GM12801 (cell line): ENCODE results near the gene CHMP6.

Experiments used
- TF ChIP-seq, protein P1 (sequence below): IDR thresholded peaks from one replicate; pipeline ENCODE4 v1.5.1; 2011; ENCODE audit warnings: control low read depth; ENCODE audit not compliant: insufficient read length; ENCODE audit errors: extremely low read depth

CHMP6 gene

DNA sequence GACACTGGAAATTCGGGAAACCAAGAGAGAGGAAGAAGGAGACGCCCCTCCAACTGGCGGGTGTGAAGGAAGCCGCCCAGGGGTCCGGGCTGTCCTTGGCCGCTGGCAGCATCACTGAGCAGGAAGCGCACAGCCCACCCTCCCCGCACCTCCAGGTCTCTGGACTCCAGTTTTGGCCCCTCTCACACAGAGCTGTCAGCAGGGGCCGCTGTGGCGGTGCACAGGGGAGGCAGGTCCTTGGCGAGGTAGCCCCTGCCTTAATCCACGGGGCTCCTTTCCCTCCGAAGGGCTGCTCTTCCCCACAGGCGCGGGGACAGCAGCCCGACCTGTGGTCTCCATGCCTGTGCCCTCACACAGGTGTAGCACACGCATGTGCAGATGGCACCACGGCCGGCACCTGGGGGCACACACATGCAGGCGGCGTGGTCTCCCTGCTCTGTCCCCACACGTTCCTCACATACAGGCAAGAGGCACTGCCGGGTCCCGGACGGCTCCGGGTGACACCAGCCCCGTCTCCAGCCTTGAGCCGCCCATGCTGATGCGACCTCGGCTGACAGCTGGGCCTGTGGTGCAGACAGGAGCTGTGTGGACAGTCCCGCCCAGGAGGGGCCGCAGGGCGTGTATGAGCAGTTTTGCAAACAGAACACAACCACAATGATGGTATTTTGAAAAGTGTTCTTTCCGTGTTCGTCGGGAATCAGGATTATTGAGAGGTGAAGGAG is 26.6 kb upstream of the CHMP6 start:
- TF ChIP-seq, protein P1, sequence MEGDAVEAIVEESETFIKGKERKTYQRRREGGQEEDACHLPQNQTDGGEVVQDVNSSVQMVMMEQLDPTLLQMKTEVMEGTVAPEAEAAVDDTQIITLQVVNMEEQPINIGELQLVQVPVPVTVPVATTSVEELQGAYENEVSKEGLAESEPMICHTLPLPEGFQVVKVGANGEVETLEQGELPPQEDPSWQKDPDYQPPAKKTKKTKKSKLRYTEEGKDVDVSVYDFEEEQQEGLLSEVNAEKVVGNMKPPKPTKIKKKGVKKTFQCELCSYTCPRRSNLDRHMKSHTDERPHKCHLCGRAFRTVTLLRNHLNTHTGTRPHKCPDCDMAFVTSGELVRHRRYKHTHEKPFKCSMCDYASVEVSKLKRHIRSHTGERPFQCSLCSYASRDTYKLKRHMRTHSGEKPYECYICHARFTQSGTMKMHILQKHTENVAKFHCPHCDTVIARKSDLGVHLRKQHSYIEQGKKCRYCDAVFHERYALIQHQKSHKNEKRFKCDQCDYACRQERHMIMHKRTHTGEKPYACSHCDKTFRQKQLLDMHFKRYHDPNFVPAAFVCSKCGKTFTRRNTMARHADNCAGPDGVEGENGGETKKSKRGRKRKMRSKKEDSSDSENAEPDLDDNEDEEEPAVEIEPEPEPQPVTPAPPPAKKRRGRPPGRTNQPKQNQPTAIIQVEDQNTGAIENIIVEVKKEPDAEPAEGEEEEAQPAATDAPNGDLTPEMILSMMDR: no peak

DNA sequence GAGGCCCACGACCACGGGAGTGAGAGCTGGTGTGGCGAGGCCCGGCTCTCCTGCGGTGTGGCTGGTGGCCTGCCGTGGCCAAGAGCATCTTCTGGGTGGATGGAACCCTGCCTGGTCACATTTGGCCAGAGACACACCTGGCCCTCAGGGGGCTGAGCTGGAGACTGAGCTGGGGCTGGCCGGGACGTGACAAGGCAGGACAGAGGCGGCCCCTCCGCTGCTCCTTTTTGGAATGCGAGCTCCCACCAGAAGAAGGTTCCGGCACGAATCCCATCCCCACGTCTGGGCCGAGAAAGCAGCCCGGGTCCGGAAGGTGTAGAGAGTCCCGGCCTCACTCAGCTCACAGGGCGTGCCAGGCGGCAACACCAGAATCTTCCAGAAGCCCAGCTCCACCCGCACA is 26.0 kb upstream of the CHMP6 start:
- TF ChIP-seq, protein P1: no peak

DNA sequence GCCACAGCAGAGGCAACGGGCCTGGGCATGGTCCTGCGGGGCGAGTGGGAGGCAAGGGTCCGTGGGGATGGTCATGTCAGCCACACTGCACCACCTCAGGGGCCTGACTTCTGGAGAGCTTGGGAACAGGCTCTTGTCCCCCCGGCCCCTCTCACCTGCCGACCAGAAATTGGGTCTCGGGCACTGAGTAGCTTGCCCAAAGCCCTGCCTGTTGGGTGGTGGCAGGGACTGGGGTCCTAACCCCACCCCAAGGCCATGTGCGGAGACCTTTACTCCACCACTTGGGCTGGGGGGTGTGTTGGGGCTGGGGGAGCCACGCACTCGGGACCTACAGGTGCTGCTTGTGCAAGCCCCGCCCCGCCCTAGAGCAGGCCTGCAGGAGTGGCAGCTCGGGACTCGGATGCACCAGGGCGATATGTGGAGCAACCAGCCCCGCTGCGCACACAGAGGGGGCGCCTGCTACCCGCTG is 24.2 kb upstream of the CHMP6 start:
- TF ChIP-seq, protein P1: no peak

DNA sequence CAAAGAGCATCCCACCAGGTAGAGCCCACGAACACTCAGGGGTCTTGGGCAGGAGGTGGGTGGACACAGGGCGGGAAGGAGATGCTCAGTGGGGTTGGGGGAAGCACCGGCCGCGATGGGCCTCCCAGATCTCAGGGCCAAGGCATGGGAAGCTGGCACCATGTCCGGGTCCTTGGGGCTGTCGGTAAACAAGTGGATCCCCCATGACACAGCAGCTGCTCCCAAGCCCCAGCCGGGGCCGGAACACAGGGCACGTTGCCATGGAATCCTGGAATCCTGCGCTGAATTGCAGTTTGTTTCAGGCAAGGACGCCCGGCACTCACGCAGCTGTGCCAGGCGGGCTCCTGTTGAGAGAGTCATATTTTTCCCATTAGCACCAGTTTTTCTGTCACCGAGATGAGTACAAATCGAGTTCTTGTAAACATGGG is 23.0 kb upstream of the CHMP6 start:
- TF ChIP-seq, protein P1: no peak

DNA sequence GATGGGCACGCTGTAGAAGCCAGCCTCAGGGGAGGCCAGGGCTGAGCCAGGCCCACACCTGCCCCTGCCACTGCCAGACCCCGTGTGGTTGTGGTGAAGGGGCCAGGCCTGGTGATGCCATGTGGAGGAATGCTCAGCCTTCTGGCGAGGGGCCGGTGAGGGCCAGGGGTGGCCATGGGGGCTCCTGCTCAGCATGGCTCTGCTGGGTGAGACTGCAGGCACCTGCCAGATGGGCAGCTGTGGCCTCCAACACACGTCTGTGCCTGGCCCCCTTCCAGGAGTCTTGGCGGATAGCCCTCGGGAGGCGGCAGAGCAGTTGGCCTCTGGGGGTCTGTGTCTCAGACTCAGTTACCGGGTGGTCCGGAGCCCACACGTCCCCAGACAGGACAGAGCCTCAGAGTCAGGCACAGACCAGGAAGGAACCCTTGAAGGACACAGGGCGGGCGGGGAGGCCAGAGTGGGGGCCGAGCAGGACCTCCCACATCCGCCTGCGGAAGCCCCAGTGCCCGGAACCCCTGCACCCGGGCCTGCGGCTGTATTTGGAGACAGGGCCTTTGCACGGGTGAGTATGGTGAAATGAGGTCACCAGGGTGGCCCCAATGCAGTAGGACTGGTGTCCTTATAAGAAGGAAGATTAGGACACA is 22.5 kb upstream of the CHMP6 start:
- TF ChIP-seq, protein P1: no peak

DNA sequence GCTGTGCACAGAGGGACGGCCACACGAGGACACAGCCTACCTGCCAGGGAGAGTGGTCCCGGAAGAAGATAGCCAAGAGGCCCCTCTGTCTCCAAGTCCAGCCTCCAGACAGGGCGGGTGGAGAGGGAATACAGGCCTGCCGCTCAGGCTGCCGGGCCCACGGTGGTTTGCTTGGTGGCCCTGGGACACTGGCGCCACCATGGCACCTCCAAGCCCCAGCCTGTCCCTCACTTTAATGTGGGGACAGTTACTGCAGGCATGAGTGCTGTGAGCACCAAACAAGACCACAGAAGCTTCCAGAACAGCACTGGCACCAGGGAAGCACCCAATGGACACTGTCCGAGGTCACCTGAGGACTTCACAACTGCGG is 22.0 kb upstream of the CHMP6 start:
- TF ChIP-seq, protein P1: no peak

DNA sequence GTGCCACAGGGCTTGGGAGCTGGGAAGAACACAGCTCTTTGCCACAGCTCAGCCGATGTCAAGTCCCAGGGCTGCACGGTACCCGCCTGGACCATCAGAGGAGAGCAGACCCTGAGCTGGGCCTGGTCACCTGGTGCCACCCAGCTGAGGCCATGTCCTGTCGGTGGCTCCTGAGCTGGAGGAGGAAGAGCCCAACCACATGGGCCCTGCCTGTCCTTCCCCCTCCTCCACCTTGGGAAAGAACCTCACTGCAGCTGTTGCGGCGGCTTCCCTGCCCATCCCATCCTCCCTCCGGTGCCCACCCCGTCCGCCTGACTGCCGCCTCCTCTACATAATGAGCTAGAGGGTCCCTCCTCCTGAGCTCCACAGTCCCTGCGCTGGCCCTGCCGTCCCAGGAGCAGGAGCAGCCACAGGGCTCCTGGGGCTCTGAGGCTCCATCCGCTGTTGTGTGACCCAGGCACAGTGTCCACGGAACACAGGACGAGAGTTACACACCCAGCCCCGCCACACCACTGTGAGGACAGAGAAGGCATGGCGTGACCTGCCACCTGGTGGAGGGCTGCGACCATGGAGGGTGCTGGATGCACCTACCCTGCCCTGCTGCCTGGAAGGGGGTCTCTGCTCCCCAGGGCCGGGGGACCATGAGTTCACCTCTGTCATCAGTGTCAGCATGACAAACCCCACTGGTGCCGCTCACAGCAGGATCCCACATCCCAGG is 21.4 kb upstream of the CHMP6 start:
- TF ChIP-seq, protein P1: no peak
